Measurements from ENCODE around the gene NECTIN1.

The NECTIN1 gene

DNA sequence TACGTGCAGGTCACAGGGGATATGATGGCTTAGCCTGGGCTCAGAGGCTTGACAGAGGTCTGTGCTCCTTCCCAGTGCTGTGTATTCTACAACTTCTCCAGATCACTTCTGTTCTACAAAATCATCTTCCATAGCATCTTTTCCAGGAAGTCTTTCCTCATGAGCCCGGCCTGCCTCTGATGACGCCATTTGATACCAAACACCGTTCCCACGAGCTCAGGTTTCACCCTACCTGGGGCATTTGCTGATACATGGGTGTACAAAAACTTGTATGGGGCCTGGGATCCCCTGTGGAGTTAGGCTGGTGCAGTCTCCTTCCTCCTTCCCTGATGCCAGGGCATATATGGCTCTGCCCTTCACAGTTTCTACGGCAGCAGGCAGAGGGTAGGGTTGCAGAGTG, 78.7 kb downstream of the NECTIN1 start:
- Histone ChIP-seq H3K9ac (ENCODE audit: low read length) (no peak overlapping the region), H3K9me3 (ENCODE audit: insufficient read depth, low read length) (no peaks in the 10 kb centered on the region), H3K4me2 (ENCODE audit: low read length) (no peak overlapping the region), H3K27ac (ENCODE audit: low read length) (no peak overlapping the region), H3K4me3 (ENCODE audit: low read length) (no peak overlapping the region), H3K27me3 (ENCODE audit: low read depth, low read length) (peaks cover 3% of the 10 kb centered on the region), H3K79me2 (ENCODE audit: low read length) (no peaks in the 10 kb centered on the region), H4K20me1 (ENCODE audit: insufficient read depth, low read length) (no peaks in the 10 kb centered on the region), H3K36me3 (replicated peaks; ENCODE audit: low read depth, low read length) (no peaks in the 10 kb centered on the region), H2AFZ (ENCODE audit: low read depth, low read length) (no peak overlapping the region), H3K4me1 (ENCODE audit: low read length) (no peaks in the 10 kb centered on the region)
- no peak for TF ChIP-seq EZH2phosphoT487 (IDR thresholded peaks at IDR 0.05; ENCODE audit: low read depth)
- TF ChIP-seq, protein P1, sequence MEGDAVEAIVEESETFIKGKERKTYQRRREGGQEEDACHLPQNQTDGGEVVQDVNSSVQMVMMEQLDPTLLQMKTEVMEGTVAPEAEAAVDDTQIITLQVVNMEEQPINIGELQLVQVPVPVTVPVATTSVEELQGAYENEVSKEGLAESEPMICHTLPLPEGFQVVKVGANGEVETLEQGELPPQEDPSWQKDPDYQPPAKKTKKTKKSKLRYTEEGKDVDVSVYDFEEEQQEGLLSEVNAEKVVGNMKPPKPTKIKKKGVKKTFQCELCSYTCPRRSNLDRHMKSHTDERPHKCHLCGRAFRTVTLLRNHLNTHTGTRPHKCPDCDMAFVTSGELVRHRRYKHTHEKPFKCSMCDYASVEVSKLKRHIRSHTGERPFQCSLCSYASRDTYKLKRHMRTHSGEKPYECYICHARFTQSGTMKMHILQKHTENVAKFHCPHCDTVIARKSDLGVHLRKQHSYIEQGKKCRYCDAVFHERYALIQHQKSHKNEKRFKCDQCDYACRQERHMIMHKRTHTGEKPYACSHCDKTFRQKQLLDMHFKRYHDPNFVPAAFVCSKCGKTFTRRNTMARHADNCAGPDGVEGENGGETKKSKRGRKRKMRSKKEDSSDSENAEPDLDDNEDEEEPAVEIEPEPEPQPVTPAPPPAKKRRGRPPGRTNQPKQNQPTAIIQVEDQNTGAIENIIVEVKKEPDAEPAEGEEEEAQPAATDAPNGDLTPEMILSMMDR (IDR thresholded peaks at IDR 0.05; ENCODE audit: low read depth, low read length), result no peak

DNA sequence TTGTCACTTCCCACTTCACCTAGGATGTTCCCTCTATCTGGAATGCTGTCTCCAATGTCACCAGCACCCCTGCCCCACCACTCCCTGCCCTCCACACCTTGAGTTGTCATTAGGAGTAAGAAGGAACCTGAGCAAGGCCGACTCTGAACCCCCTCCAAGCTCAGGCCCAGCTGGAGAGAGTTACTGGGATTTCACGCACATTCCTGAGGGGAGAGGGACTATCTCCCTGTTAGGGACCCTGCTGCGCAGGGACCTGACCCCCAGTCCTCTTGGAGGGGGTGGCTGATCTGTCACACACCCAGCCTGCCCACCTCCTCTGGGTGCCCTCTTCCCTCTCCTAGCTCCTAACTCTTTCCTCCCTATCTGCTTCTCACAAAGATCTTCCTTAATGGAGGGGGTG, 81.7 kb downstream of the NECTIN1 start:
- Histone ChIP-seq H3K79me2 (ENCODE audit: low read length) (no peaks in the 10 kb centered on the region), H3K4me2 (ENCODE audit: low read length) (no peak overlapping the region), H3K4me3 (ENCODE audit: low read length) (no peak overlapping the region), H3K36me3 (replicated peaks; ENCODE audit: low read depth, low read length) (no peaks in the 10 kb centered on the region), H3K4me1 (ENCODE audit: low read length) (no peaks in the 10 kb centered on the region), H3K27me3 (ENCODE audit: low read depth, low read length) (peaks cover 3% of the 10 kb centered on the region), H4K20me1 (ENCODE audit: insufficient read depth, low read length) (no peaks in the 10 kb centered on the region), H3K27ac (ENCODE audit: low read length) (no peak overlapping the region), H3K9ac (ENCODE audit: low read length) (no peak overlapping the region), H2AFZ (ENCODE audit: low read depth, low read length) (no peak overlapping the region), H3K9me3 (ENCODE audit: insufficient read depth, low read length) (no peaks in the 10 kb centered on the region)
- TF ChIP-seq, protein P1 (IDR thresholded peaks at IDR 0.05; ENCODE audit: low read depth, low read length), result no peak
- TF ChIP-seq EZH2phosphoT487 (IDR thresholded peaks at IDR 0.05; ENCODE audit: low read depth), result no peak

DNA sequence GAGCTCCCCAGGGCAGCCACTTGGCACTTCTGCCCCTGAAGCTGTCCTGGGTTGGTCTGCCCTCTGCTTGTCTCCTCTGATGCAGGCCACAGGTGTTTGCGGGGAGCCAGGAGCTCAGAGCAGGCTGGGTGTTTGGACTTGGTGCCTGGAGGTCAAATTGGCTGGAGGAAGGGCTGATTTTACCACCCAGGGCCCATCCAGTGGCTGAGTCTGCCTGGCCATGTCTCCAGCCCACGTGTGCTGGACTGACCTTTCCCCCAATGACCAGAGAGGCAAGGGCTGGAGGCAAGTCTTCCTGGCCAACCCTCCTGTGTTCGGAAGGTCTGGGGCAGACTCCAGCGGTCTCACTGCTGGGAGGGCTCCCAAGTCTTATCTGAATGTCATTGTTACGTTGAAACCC, 84.0 kb downstream of the NECTIN1 start:
- Histone ChIP-seq H3K9ac (ENCODE audit: low read length) (no peak overlapping the region), H3K4me3 (ENCODE audit: low read length) (no peak overlapping the region), H3K27me3 (ENCODE audit: low read depth, low read length) (no peaks in the 10 kb centered on the region; the same call in 1 of the 2 replicates), H2AFZ (ENCODE audit: low read depth, low read length) (no peak overlapping the region), H3K4me1 (ENCODE audit: low read length) (peaks cover 5% of the 10 kb centered on the region), H3K79me2 (ENCODE audit: low read length) (no peaks in the 10 kb centered on the region), H4K20me1 (ENCODE audit: insufficient read depth, low read length) (no peaks in the 10 kb centered on the region), H3K27ac (ENCODE audit: low read length) (no peak overlapping the region), H3K4me2 (ENCODE audit: low read length) (no peak overlapping the region), H3K9me3 (ENCODE audit: insufficient read depth, low read length) (no peaks in the 10 kb centered on the region), H3K36me3 (replicated peaks; ENCODE audit: low read depth, low read length) (no peaks in the 10 kb centered on the region)
- no peak for TF ChIP-seq EZH2phosphoT487 (IDR thresholded peaks at IDR 0.05; ENCODE audit: low read depth)
- TF ChIP-seq, protein P1 (IDR thresholded peaks at IDR 0.05; ENCODE audit: low read depth, low read length), result no peak

DNA sequence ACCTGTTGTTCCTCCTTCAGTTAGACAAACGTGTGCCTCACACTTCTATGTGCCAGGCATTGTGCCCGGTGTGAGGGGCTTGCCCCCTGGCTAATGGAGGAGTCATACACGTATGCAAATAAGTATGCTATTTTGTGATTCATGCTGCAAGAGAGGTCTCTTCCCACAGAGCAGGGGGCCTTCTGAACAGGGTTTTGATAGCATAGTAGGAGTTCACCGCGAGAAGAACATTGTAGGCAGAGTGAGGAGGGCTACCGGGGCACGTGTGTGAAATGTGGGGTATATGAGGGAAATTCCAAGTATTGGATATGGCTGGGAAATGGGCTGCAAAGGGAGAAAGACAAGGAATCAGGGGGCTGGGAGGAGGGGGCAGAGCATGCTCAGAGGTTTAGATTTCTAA, 84.5 kb downstream of the NECTIN1 start:
- H3K36me3 ChIP-seq (replicated peaks; ENCODE audit: low read depth, low read length), result no peaks in the 10 kb centered on the region
- no peaks in the 10 kb centered on the region for H3K79me2 ChIP-seq (ENCODE audit: low read length)
- no peak overlapping the region for H2AFZ ChIP-seq (ENCODE audit: low read depth, low read length)
- no peaks in the 10 kb centered on the region; the same call in 1 of the 2 replicates for H3K27me3 ChIP-seq (ENCODE audit: low read depth, low read length)
- no peak overlapping the region for H3K27ac ChIP-seq (ENCODE audit: low read length)
- TF ChIP-seq, protein P1 (IDR thresholded peaks at IDR 0.05; ENCODE audit: low read depth, low read length), result no peak
- TF ChIP-seq EZH2phosphoT487 (IDR thresholded peaks at IDR 0.05; ENCODE audit: low read depth), result no peak
- H3K4me3 ChIP-seq (ENCODE audit: low read length), result no peak overlapping the region
- no peaks in the 10 kb centered on the region for H3K9me3 ChIP-seq (ENCODE audit: insufficient read depth, low read length)
- no peaks in the 10 kb centered on the region for H4K20me1 ChIP-seq (ENCODE audit: insufficient read depth, low read length)
- no peak overlapping the region for H3K4me2 ChIP-seq (ENCODE audit: low read length)
- H3K4me1 ChIP-seq (ENCODE audit: low read length), result peaks cover 5% of the 10 kb centered on the region
- H3K9ac ChIP-seq (ENCODE audit: low read length), result no peak overlapping the region
